ENCODE results near the gene TNFRSF11A.
A peak's percentile ranks its signal among the peaks of the same experiment; 100 is the strongest.

The TNFRSF11A gene

DNA sequence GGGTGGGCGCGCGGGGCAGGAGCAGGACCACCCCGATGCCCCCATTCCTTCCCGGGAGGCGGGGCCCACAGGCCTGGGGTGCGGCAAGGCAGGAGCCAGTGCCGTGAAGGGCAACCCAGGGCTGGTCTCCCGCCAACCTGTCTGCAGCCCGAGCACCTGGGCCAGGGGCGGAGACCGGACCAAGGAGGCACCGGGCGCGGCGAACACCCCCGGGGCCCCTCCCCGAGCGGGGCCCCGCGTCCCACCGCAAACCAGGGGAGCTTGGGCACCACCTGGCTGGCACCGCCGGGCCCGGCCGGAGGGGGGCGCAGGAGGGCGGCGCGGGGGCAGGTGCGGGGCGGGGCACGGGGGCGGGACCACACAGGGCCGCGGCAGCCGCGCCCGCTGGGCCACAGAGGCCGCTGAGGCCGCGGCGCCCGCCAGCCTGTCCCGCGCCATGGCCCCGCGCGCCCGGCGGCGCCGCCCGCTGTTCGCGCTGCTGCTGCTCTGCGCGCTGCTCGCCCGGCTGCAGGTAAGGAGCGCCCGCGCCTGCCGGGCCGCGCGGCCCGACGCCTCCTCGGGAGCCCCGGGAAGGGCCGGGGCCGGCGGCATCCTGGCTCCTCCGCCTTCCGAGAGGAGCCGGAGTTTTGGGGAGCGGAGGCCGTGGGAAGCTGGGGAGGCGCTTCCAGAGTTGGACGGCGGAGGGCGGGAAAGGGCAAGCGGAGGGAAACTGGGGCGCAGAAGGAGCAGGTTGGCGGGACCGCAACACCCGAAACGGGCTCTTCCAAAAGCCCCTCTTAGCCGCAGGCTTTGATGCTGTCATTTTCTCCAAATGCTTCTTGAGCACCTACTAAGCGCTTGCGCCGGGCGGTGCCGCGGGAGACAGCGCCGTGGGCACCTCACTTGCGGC lies at the start of gene TNFRSF11A:
TSS of gene TNFRSF11A (plus strand) at position 394 of the 889 bp plus-strand sequence. CDS start at position 437, 43 bp downstream.
- DNase-seq, result peak; percentile 37

DNA sequence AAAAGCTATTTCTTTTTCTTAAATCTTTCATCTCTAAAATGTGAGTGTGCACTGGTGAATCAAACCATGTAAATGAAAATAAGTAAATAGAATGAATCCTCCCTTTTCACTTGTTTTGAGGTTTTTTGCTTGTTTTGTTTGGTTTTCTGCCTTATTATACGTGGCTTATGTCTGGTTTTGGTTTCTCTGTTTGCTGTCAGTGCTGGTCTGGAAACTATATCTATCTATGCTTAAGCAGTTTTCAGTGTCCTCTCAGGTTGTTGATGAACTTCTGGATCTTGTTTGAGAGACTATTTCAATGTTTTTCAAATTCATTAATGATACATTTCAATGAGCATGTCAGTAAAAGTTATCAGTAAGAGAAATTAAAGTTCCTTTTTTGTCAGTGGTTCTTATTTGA lies 48.1 kb upstream of the TNFRSF11A start:
- no peak for DNase-seq

DNA sequence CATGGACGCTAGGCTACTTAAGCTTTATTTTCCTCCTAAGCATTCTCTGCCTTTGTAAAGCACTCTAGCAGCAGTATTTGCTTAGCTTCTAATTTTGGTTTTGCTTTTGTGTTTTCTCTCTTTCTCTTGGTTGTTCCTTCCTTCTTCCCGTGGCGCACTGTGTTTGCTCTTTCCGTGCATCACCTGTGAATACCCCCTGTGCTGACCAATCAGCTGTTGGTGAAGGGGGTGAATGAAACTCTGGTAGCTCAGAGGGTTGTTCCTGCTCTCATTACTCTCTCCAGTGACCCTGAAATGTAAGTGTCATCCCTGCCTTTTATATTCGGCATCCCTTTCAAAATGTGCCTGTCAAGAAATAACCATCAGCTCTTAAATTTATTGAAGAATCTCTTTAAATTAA lies 45.5 kb upstream of the TNFRSF11A start:
- no peak for DNase-seq

DNA sequence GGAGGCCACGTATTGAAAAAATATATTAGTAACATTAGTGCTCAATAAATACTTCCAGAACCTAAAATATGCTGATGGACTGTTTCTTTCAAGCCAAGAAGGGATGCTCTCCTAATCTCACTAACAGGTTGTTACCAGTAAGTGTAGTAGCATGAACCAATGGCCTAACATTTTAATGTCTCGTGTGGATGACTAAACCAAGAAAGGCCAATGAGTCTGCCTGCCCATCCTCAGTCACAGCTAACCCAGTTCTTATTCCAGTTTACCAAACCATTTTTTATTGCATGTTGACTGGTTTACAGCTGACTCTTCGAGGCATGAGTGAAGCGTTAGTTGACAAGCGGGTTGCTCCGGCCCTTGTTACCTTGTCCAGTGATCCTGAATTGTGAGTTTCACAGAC lies 45.1 kb upstream of the TNFRSF11A start:
- no peak for DNase-seq

DNA sequence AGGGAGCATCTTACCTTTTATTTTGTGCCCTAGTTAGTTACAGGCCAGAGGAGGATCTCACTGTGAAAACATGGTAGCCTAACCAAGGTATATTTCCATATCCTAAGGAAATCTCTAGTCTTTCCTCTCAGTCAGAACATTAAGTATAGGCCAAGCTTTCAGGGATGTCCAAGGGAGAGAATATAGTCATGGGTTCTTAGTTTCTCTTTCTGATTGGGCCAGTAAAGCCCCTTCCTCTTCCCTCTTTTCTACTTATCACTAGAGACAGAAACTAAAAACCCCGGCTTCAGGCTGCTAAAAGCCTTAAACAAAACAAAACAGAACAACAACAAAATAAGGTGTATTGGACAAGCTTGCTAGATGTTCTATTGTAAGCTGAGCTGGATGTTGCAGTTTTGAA lies 44.3 kb upstream of the TNFRSF11A start:
- no peak for DNase-seq

DNA sequence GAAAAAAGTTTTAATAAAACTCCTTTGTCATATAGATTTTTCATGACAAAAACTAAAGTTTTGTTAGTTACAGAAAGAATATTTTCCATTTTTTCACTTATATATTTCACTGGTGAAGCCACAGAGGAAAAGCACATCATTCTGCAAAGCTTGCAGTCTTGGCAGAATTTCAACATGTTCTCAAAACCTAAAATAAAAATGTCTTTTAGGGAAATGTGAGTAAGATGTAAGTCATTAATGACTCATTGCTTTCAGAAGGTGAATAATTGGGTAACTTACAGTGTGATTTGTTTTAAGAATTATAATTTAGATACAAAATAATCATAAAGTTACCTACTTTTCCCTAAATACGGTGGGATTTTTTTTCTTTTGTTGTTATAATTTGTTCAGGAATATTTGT lies 43.4 kb upstream of the TNFRSF11A start:
- no peak for DNase-seq

DNA sequence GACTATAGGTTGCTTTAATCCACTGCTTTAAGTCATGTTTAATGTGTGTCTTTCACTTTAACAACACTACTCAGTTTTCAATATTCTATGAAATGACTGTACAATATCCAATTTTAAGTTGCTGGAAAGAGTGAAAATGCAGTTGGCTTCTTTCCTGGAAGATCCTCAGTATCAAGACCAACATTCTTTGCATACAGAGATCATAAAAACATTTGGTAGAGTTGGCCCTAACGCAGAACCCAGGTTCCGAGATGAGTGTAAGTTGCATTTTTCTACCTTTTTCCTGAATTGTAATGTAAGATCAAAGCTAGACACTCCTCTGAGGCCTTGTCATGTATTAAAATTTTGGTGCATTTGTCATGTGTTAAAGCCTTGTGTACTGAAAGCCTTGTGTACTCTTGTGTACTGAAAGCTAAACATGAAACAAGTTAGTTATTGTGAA lies 42.9 kb upstream of the TNFRSF11A start:
- DNase-seq, result no peak

DNA sequence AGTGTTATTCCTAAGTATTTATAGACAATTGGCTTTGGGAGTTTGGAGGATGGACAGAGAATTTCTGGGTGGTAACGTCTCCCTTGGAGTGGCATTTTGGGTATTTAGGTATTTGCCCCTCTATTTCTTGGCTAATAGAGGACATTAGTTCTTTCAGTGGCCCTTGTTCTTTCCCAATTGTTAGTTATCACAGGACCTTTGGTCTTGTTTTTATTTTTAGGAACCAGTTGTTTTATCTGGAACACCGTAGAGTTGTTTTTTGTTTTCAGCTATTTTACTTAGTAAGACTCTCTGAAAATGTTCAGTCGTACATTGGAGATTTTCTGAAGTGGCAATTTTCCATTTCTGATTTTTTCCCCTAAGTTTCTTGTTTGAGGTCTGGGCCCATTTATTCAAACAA lies 40.5 kb upstream of the TNFRSF11A start:
- DNase-seq, result no peak

DNA sequence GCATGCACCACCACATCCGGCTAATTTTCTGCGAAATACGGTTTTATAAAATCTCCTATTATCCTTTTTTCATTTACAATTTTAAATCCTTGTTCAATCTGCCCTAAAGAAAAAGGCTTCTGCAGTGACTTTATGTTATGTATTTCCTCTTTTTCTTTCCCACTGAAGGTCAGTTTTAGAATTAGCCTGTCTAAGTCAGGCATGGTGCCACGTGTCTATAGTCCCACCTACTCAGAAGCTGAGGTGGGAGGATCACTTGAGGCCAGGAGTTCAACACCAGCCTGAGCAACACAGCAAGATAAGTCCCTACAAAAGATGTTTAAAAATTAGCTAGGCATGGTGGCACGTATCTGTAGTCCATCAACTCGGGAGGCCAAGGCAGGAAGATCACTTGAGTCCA lies 39.8 kb upstream of the TNFRSF11A start:
- DNase-seq, result no peak

DNA sequence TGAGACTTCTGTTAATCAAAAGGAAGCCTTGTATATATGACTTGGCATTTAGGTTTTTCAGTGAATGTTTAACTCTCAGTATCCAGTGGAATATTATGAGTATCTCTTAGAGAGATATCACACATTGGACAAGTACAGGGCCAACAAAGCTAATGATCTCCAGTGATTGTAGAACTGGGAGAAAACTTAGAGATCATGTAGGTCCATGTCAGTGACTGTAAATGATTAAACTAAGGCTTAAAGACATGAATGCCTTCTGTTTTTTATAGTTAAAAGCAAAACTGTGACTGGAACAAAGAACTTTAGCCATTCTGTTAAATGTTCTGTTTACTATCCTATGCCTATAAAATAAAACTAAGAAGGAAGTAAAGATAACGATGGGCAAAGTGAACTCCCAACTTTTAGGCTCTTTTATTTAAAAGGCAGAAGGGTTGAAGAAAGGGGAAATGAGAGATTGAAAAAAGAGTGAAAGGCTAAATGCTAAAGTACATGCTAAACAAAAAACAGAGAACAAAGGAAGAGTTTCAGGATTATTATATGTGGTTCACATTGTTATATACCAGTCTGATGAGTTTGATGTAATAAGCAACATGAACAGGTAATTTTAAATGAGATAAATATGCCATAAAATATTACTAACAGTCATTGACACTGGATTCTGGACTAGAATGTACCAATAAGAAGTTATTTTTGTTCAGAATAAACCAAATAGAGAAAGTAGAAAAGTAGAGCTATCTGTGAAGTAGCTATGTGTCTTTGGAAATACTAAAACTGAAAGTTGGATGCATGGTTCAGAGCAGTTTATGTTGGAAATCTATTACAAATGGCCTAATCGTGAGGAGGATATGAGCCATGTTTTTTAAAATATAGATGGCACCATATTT lies 37.1 kb upstream of the TNFRSF11A start:
- no peak for DNase-seq

DNA sequence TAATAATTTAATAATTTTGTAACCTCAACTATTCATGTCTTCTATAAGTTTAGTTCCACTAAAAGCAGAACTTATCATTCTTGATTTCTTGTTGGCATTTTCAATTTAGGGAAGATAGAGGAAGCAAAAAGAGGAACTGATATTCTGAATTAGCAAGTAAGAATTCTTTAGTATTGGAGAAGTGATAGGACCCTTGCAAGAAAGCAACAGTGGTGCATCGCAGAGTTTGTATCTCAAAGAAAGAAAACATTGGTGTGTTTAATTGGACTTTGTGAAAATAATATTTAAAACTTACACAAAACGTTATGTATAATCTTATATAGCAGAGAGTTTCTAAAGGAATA lies 36.5 kb upstream of the TNFRSF11A start:
- DNase-seq, result no peak

DNA sequence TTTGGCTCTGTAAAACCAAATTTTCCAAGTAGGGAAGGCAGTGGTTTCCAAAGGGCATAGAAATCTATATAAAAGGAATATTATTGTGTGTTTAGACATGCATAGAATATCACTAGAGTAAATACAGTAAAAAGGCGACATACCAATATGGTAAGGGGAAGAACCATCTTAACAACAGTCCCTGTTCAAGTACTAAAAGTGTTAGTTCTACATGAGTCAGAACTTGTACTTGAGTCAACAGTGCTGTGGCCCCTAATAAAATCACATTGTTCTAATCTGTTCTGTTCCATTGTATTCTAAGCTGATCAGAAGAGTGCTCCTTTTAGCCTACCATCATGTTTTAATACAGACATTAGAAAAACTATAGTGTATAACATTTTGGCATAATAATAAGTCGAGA lies 36.1 kb upstream of the TNFRSF11A start:
- no peak for DNase-seq

DNA sequence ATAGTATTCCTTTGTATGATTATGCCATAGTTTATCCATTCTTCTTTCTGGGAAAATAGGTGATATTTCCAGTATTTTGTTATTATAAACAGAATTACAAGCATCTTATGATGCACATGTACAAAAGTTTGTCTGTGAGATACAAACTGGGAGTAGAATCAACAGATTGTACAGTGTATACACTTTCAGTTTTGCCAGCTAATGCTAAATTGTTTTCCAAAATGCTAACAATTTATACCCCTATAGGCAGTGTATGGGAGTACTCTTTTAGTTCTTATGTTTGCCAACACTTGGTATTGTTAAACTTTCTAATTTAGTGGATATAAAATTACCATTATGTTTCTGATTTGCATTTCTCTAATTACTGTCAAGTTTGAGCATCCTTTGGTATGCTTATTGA lies 31.0 kb upstream of the TNFRSF11A start:
- no peak for DNase-seq

DNA sequence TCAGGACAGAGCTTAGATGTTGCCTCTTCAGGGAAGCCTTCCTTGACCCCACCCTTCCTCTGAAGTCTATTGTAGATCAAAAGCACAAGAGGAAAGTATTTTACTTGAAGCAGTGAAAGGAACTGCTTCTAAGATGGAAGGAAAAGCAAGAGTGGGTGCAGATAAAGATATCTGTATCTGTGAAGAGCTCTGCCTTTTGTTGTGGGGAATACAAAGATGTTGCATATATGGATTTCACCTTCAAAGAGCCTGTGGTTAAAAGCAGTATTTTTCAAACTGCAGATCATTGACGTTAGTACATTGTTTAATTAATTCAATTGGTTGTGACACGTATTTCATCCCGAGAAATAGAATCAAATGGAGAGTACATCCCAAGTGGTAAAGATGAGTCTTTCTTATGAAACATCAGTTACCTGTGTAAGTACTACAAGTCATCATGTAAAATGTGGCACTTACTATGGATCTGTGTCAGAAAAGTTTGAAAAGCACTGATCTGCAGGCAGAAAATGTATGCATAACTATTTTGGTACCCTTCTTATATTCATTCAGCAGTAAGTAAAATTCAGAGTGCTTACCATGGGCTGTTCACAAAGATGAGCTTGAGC lies 24.6 kb upstream of the TNFRSF11A start:
- DNase-seq, result no peak

DNA sequence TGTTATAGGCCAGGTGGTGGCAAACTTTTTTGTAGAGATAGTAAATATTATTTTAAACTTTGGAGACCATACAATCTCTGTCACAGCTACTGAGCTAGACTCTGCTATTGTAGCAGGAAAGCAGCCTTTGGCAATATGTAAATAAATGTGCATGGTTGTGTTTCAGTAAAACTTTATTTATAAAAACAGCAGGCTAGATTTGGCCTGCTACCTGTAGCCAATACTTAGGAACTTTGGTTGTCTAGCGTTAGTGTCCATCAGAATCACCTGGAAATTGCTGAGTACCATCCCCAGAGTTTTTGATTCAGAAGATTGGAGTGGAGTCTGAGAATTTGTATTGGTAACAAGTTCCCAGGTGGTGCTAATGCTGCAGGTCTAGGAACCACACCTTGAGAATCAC lies 23.8 kb upstream of the TNFRSF11A start:
- no peak for DNase-seq

DNA sequence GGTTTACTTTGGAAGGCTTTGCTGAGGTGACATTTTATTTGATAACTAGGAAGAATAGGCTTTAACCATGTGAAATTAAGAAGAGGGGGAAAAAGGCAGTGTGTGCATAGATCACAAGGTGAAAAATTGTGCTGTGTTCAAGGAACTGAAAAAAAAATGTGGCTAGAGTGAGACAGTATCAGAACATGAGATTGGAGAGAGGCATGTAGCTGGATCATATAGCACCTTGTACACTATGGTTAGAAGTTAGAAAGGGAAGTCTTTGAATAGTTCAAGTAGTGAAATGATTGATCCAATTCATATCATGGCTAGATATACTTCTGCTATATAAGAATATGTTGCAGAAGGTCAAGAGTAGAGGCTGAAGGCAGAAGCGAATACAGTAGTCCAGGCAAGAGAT lies 12.3 kb upstream of the TNFRSF11A start:
- DNase-seq, result no peak

DNA sequence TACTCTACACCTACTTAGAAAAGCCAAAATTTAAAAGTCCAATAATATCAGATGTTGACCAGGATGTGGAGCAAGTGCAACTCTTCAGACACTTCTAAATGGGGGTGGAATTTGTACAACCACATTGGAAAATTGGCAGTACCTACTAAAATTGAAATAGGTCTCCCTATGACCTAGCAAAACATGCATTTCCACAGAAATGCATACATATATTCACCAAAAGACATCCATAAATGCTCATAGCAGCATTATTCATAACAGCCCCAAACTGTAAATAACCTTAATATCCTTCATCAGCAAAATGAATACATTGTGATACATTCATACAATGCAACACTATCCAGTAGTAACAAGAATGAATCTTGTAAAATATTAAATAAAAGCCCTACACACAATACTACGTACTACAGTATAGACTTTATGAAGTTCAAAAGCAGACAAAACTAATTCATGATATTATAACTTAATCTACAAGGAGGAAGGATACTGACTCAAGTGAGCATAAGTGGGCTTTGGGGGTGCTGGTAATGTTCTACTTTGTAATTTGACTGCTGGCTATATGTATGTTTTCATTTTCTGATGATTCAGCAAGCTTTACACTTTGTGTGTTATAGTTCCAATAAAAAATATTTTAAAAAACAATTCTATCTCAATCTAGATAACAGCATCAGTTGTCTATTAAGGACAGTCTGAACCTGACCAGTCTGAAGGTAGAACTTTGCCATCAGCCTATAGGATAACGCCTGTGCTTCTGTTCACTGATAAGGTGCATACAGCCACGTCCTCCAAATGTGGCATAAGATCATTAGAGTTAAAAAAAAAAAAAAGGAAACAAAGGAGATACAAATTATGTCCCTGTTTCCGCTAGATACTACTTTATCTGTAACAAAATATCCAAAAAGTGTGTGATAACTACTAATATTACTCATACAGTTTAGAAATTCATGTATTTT lies 6.6 kb upstream of the TNFRSF11A start:
- no peak for DNase-seq

DNA sequence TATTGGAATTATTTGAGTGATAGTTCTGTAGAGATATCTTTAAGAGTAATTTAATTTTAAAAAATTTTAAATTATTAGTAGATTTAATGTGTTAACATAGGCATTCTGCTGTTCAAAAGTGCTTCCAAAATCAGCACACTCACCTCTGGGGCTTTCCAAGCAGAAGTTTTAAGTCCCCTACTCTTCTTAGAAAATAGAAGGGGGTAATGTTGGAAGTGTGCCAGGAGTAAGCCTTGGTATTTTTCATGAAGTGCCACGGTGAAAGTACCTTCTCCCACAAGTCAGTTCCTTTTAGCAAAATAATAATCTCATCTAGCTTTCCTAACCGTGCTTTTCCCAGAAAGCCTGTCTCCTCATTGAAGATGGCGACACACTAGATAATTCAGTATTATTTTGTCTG lies 3.9 kb upstream of the TNFRSF11A start:
- no peak for DNase-seq

DNA sequence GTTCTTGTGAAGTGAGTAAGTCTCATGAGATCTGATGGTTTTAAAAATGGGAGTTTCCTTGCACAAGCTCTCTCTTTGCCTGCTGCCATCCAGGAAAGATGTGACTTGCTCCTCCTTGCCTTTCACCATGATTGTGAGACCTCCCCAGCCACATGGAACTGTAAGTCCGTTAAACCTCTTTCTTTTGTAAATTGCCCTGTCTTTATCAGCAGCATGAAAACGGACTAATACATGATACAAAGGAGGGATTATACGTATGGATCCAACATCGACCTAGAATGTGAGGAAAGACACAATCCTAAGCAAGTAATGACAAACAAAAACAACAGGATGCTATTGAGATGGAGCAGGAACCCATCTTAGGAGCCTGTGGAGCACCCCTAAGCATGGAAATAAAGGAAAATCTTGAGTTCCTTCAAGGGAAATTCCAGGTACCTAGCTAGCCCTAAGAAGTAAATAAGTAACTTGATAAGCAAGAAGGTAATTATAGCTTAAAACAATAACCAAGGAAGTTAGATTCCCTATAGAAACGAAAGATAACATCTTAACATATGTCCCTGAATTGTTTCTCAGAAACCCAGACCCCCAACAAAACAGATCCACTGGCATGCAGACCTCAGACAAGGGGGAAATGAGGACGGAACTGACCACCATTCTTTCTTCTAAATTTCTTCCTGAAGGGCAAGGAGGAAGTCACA lies 1.5 kb upstream of the TNFRSF11A start:
- DNase-seq, result no peak

DNA sequence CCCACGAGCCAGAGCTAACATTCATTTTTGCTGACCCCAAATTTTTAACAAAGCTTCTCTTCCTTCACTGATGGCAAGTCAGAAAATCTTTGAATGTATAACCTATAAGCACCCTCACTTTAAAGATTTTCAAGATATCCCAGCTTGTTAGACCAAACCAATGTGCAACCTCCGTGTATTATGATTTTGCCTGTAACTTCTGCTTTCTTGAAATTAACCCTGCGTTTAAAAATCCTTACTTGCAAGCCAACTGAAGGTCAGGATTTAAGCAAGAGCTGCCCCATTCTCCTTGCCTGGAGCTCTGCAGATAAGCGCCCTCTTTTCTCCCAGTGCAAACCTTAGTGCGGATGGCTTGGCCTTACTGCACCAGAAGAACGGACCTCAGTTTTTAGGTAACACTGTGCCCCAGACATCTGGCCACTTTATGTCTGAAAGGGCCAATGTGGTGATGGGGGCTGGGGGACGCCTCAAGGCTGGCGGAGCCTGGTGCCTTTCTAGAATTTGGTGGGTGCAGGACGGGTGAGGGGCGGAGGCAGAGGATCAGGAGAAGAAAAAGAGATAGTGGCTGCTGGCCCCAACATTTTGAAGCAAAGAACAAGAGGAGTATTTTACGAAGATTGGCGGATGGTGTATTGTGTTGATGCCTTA lies 805 bp upstream of the TNFRSF11A start:
- no peak for DNase-seq
